CD4-positive, alpha-beta T cell (primary cell): ENCODE results near the gene PMF1. TPM values are rescaled to one million over a fixed set of nuclear protein-coding genes. Genes with fewer than 3 reads are reported as not detected.

Experiments
- ATAC-seq: fragments of 200-7000 bp; cut with Tn5 transposase; one replicate; pipeline ENCODE4 v1.10.0; 2022; ENCODE audit warnings: mild to moderate bottlenecking; ENCODE audit not compliant: poor library complexity
- CTCF ChIA-PET: fragments of 350-600 bp; sonication (Branson Sonifier 250); formaldehyde crosslinking; loops from one replicate; lab custom pipeline; 2021; ENCODE audit warnings: antibody characterized with exemption, inconsistent platforms; lab: Charles Lee
- POLR2A ChIA-PET: fragments of 350-600 bp; sonication (Branson Sonifier 250); formaldehyde crosslinking; loops from one replicate; lab custom pipeline; 2021; ENCODE audit warnings: antibody characterized with exemption, inconsistent platforms; lab: Charles Lee
- DNase-seq, 14 experiments: peaks; one replicate each; pipeline ENCODE4 v3.0.0-alpha.2; 2013 to 2020; ENCODE audit warnings: mixed read lengths in 2 of 14
- H3K27ac ChIP-seq, 2 donors: one replicate each; pipeline versions ENCODE4 v1.5.1 to v1.7.0; 2013; ENCODE audit warnings: low read length in 2 of 2, low read depth in 1 of 2, mild to moderate bottlenecking in 1 of 2
- H3K27me3 ChIP-seq, 2 experiments: 1 replicate in 1 of 2; 2 replicates in 1 of 2; pipeline versions ENCODE4 v1.6.1 to v1.7.0; 2013; ENCODE audit warnings: low read length in 2 of 2, control low read depth in 1 of 2, mild to moderate bottlenecking in 1 of 2, moderate library complexity in 1 of 2; ENCODE audit not compliant: insufficient read depth in 2 of 2, control insufficient read depth in 1 of 2
- H3K36me3 ChIP-seq: one replicate; pipeline ENCODE4 v1.6.1; 2013; ENCODE audit warnings: low read length, control low read depth; ENCODE audit not compliant: insufficient read depth
- H3K4me1 ChIP-seq: one replicate; pipeline ENCODE4 v1.6.1; 2013; ENCODE audit warnings: low read length, control low read depth; ENCODE audit not compliant: insufficient read depth
- H3K4me3 ChIP-seq: one replicate; pipeline ENCODE4 v1.5.1; 2013; ENCODE audit warnings: mild to moderate bottlenecking, low read length, moderate library complexity
- H3K9me3 ChIP-seq, 2 experiments: 1 replicate in 1 of 2; 2 replicates in 1 of 2; pipeline versions ENCODE4 v1.6.1 to v1.7.0; 2013; ENCODE audit warnings: low read length in 2 of 2, mild to moderate bottlenecking in 2 of 2, control low read depth in 1 of 2, moderate library complexity in 1 of 2; ENCODE audit not compliant: control insufficient read depth in 1 of 2, insufficient read depth in 1 of 2
- H3K27ac Mint-ChIP-seq: one replicate; pipeline ENCODE4 v1.8.0; 2020; ENCODE audit warnings: mixed read lengths
- H3K27me3 Mint-ChIP-seq: one replicate; pipeline ENCODE4 v1.8.0; 2021; ENCODE audit warnings: mixed read lengths
- H3K36me3 Mint-ChIP-seq: one replicate; pipeline ENCODE4 v1.8.0; 2021; ENCODE audit warnings: low read depth, mixed read lengths
- H3K4me1 Mint-ChIP-seq: one replicate; pipeline ENCODE4 v1.8.0; 2021; ENCODE audit warnings: low read depth, mixed read lengths
- H3K4me3 Mint-ChIP-seq: one replicate; pipeline ENCODE4 v1.8.0; 2020; ENCODE audit warnings: mild to moderate bottlenecking, mixed read lengths
- H3K9me3 Mint-ChIP-seq: one replicate; pipeline ENCODE4 v1.8.0; 2020; ENCODE audit warnings: mixed read lengths
- CTCF ChIP-seq: fragments of 200-600 bp; IDR thresholded peaks from one replicate; pipeline ENCODE4 v1.8.0; 2022; ENCODE audit warnings: antibody characterized with exemption, mild to moderate bottlenecking
- intact Hi-C, 2 experiments: fragments of 100-400 bp; cut with DNase I in 1 of 2; cut with micrococcal nuclease in 1 of 2; formaldehyde crosslinking; loops; one replicate each; pipeline versions ENCODE4 v1.15.1 to v1.9.0; 2023 to 2025; cut with DNase I, micrococcal nuclease
- total RNA-seq, 174 experiments: library from RNA in 2 of 174; stranded (reverse) in 2 of 174; gene quantifications; one replicate each; pipeline ENCODE4 v1.2.3 and lab custom pipeline; 2021 to 2026

Gene PMF1
- total RNA-seq, 2 experiments from 2014 or later, result 58.0 to 61.2 TPM

- ATAC-seq (no peak), DNase-seq (no peak)
- Histone ChIP-seq H3K9me3 (no peaks in the 10 kb centered on the region), H3K27me3 (no peaks in the 10 kb centered on the region), H3K4me3 (no peak overlapping the region), H3K36me3 (peaks cover 50% of the 10 kb centered on the region), H3K27ac (no peak overlapping the region), H3K4me1 (peaks cover 28% of the 10 kb centered on the region)
- Mint-ChIP-seq H3K4me1 (peaks cover 29% of the 10 kb centered on the region), H3K4me3 (no peak overlapping the region), H3K27ac (no peak overlapping the region), H3K9me3 (no peaks in the 10 kb centered on the region), H3K27me3 (no peaks in the 10 kb centered on the region), H3K36me3 (peaks cover 62% of the 10 kb centered on the region)
- ChIA-PET CTCF (interaction anchor here (1.1 to 4.5 kb wide), 10 partner anchors 33 to 173 kb away, joined by 3 to 43 read pairs (median 10); partner anchors contain the start of genes LMNA, SLC25A44 and UBQLN4), POLR2A (interaction anchor here (1.7 to 3.7 kb wide), 3 partner anchors 13 to 80 kb away, joined by 4 to 45 read pairs (median 16); partner anchors contain the start of gene PMF1)
- intact Hi-C loops, result loop anchor here in 1 of 2 experiments (5.0 kb wide), 1 partner anchor 34 kb away; the partner anchor contains the start of gene SLC25A44
- no peak for TF ChIP-seq CTCF
These were observed 13.3 kb downstream of the PMF1 start for GRCh38 chr1:156226116-156226538.

GRCh38 chr1:156226782-156227181 lies 14.0 kb downstream of the PMF1 start:
- DNase-seq, result no peak
- intact Hi-C loops, result loop anchor here in 1 of 2 experiments (5.0 kb wide), 1 partner anchor 34 kb away; the partner anchor contains the start of gene SLC25A44
- CTCF ChIA-PET, result interaction anchor here (1.1 to 4.5 kb wide), 3 partner anchors 33 to 131 kb away, joined by 4 to 43 read pairs (median 31); partner anchors contain the start of gene SLC25A44
- no peak for ATAC-seq
- Histone ChIP-seq H3K36me3 (peaks cover 43% of the 10 kb centered on the region), H3K27me3 (no peaks in the 10 kb centered on the region), H3K27ac (no peak overlapping the region), H3K4me3 (no peak overlapping the region), H3K9me3 (no peaks in the 10 kb centered on the region), H3K4me1 (peaks cover 27% of the 10 kb centered on the region)
- POLR2A ChIA-PET, result no interaction called here
- Mint-ChIP-seq H3K9me3 (no peaks in the 10 kb centered on the region), H3K36me3 (peaks cover 58% of the 10 kb centered on the region), H3K27me3 (no peaks in the 10 kb centered on the region), H3K4me3 (no peak overlapping the region), H3K4me1 (peaks cover 26% of the 10 kb centered on the region), H3K27ac (no peak overlapping the region)
- no peak for TF ChIP-seq CTCF

- intact Hi-C loops, result loop anchor here in 1 of 2 experiments (5.0 kb wide), 1 partner anchor 36 kb away; the partner anchor contains the start of gene SLC25A44
- Mint-ChIP-seq H3K9me3 (no peaks in the 10 kb centered on the region), H3K36me3 (peaks cover 52% of the 10 kb centered on the region), H3K27ac (no peak overlapping the region), H3K4me3 (no peak overlapping the region), H3K27me3 (no peaks in the 10 kb centered on the region), H3K4me1 (peaks cover 12% of the 10 kb centered on the region)
- H3K36me3 ChIP-seq, result peaks cover 37% of the 10 kb centered on the region
- ATAC-seq, result no peak
- ChIA-PET CTCF (no interaction called here), POLR2A (interaction anchor here (1.4 kb wide), 1 partner anchor 17 kb away, joined by 4 read pairs; no protein-coding TSS in a partner anchor)
- TF ChIP-seq CTCF, result no peak
- DNase-seq, result no peak
- no peak overlapping the region for H3K4me3 ChIP-seq
- H3K27ac ChIP-seq, result no peak overlapping the region
- no peaks in the 10 kb centered on the region for H3K9me3 ChIP-seq
- H3K27me3 ChIP-seq, result no peaks in the 10 kb centered on the region
- H3K4me1 ChIP-seq, result peaks cover 13% of the 10 kb centered on the region
These were observed 15.7 kb downstream of the PMF1 start for GRCh38 chr1:156228501-156228900.
